Measurements from ENCODE around the gene C1QTNF12. TPM values are rescaled to one million over a fixed set of nuclear protein-coding genes. Genes with fewer than 3 reads are reported as not detected.

The C1QTNF12 gene
- total and polyA plus RNA-seq, 2 experiments from 2014 or later, result 3.8 to 6.6 TPM

DNA sequence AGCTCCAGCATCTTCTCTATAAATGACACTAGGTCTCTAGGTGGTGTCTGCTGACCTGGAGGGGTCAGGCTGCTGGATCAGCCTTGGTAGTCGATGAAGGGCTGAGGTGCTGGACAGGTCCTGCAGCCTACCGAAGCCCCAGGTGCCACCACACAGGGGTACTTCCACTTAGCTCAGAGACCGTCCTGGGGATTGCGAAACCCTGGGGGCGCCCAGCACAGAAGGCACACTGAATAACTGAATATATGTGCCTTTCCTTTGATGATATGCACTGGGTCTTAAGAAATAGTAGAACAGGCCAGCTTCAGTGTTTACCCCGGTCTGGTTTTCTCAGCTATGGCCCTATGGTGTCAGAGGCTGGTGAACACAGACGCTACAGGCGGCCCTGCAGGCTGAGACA lies 16.2 kb upstream of the C1QTNF12 start:
- no peak overlapping the region for H3K27ac ChIP-seq
- H3K9me3 ChIP-seq (ENCODE audit: low read depth), result no peaks in the 10 kb centered on the region
- WGBS (ENCODE audit: low lambda C conversion rate, missing lambda C conversion rate), result 96% methylated on average over 8 of the region's 8 CpGs
- H3K27me3 ChIP-seq, result no peaks in the 10 kb centered on the region
- peaks cover 36% of the 10 kb centered on the region for H3K79me2 ChIP-seq
- peaks cover 28% of the 10 kb centered on the region for H4K20me1 ChIP-seq (ENCODE audit: insufficient read depth, poor library complexity, severe bottlenecking)
- no peak for TF ChIP-seq EZH2 (IDR thresholded peaks at IDR 0.05; ENCODE audit: borderline replicate concordance)
- TF ChIP-seq EZH2phosphoT487 (IDR thresholded peaks at IDR 0.05; ENCODE audit: low read depth, severe bottlenecking, unreplicated experiment), result no peak
- TF ChIP-seq, protein P1, sequence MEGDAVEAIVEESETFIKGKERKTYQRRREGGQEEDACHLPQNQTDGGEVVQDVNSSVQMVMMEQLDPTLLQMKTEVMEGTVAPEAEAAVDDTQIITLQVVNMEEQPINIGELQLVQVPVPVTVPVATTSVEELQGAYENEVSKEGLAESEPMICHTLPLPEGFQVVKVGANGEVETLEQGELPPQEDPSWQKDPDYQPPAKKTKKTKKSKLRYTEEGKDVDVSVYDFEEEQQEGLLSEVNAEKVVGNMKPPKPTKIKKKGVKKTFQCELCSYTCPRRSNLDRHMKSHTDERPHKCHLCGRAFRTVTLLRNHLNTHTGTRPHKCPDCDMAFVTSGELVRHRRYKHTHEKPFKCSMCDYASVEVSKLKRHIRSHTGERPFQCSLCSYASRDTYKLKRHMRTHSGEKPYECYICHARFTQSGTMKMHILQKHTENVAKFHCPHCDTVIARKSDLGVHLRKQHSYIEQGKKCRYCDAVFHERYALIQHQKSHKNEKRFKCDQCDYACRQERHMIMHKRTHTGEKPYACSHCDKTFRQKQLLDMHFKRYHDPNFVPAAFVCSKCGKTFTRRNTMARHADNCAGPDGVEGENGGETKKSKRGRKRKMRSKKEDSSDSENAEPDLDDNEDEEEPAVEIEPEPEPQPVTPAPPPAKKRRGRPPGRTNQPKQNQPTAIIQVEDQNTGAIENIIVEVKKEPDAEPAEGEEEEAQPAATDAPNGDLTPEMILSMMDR (IDR thresholded peaks at IDR 0.05; ENCODE audit: poor library complexity), result no peak
- H3K9me2 ChIP-seq (replicated peaks; ENCODE audit: insufficient read depth), result no peaks in the 10 kb centered on the region
- H2AFZ ChIP-seq, result no peak overlapping the region
- no peak overlapping the region for H3K4me2 ChIP-seq
- no peak overlapping the region for H3K4me3 ChIP-seq
- DNase-seq (ENCODE audit: low spot score), result no peak
- no peaks in the 10 kb centered on the region for H3K4me1 ChIP-seq (ENCODE audit: insufficient read depth)
- no peaks in the 10 kb centered on the region for H3K36me3 ChIP-seq (replicated peaks; ENCODE audit: insufficient read depth, low read depth)

GRCh38 chr1:1262071-1262470 lies 15.5 kb upstream of the C1QTNF12 start:
- TF ChIP-seq EZH2phosphoT487 (IDR thresholded peaks at IDR 0.05; ENCODE audit: low read depth, severe bottlenecking, unreplicated experiment), result no peak
- no peak for TF ChIP-seq EZH2 (IDR thresholded peaks at IDR 0.05; ENCODE audit: borderline replicate concordance)
- TF ChIP-seq, protein P1 (IDR thresholded peaks at IDR 0.05; ENCODE audit: poor library complexity), result no peak
- H3K4me1 ChIP-seq (ENCODE audit: insufficient read depth), result no peaks in the 10 kb centered on the region
- H2AFZ ChIP-seq, result no peak overlapping the region
- 98% methylated on average over 17 of the region's 17 CpGs for WGBS (ENCODE audit: low lambda C conversion rate, missing lambda C conversion rate)
- H4K20me1 ChIP-seq (ENCODE audit: insufficient read depth, poor library complexity, severe bottlenecking), result peaks cover 22% of the 10 kb centered on the region
- H3K27me3 ChIP-seq, result no peaks in the 10 kb centered on the region
- H3K27ac ChIP-seq, result no peak overlapping the region
- peaks cover 31% of the 10 kb centered on the region for H3K79me2 ChIP-seq
- H3K4me3 ChIP-seq, result no peak overlapping the region
- H3K9me3 ChIP-seq (ENCODE audit: low read depth), result no peaks in the 10 kb centered on the region
- H3K4me2 ChIP-seq, result no peak overlapping the region
- no peaks in the 10 kb centered on the region for H3K9me2 ChIP-seq (replicated peaks; ENCODE audit: insufficient read depth)
- DNase-seq (ENCODE audit: low spot score), result no peak
- H3K36me3 ChIP-seq (replicated peaks; ENCODE audit: insufficient read depth, low read depth), result no peaks in the 10 kb centered on the region

- no peak overlapping the region for H3K4me2 ChIP-seq
- no peaks in the 10 kb centered on the region for H3K27me3 ChIP-seq
- peaks cover 21% of the 10 kb centered on the region for H3K79me2 ChIP-seq
- H2AFZ ChIP-seq, result no peak overlapping the region
- peaks cover 15% of the 10 kb centered on the region for H4K20me1 ChIP-seq (ENCODE audit: insufficient read depth, poor library complexity, severe bottlenecking)
- H3K9me2 ChIP-seq (replicated peaks; ENCODE audit: insufficient read depth), result no peaks in the 10 kb centered on the region
- no peak overlapping the region for H3K27ac ChIP-seq
- H3K4me1 ChIP-seq (ENCODE audit: insufficient read depth), result no peaks in the 10 kb centered on the region
- TF ChIP-seq, protein P1 (IDR thresholded peaks at IDR 0.05; ENCODE audit: poor library complexity), result no peak
- TF ChIP-seq EZH2 (IDR thresholded peaks at IDR 0.05; ENCODE audit: borderline replicate concordance) (no peak), EZH2phosphoT487 (IDR thresholded peaks at IDR 0.05; ENCODE audit: low read depth, severe bottlenecking, unreplicated experiment) (no peak)
- no peaks in the 10 kb centered on the region for H3K36me3 ChIP-seq (replicated peaks; ENCODE audit: insufficient read depth, low read depth)
- 93% methylated on average over 16 of the region's 16 CpGs for WGBS (ENCODE audit: low lambda C conversion rate, missing lambda C conversion rate)
- no peak for DNase-seq (ENCODE audit: low spot score)
- H3K9me3 ChIP-seq (ENCODE audit: low read depth), result no peaks in the 10 kb centered on the region
- H3K4me3 ChIP-seq, result no peak overlapping the region
These were observed 14.5 kb upstream of the C1QTNF12 start for GRCh38 chr1:1260843-1261560.
